AG04449 (cell line): Measurements from ENCODE around the gene TSEN2.

Experiments used
- CTCF ChIA-PET: fragments of 350-600 bp; formaldehyde crosslinking; extraction: SDS; loops from one replicate; lab custom pipeline; 2021; ENCODE audit warnings: antibody characterized with exemption; lab: Yijun Ruan, JAX
- POLR2A ChIA-PET: fragments of 400-600, 350-600 bp; formaldehyde crosslinking; extraction: SDS; loops from one replicate; lab custom pipeline; 2020; ENCODE audit warnings: antibody characterized with exemption, inconsistent platforms; lab: Yijun Ruan, JAX
- DNase-seq: peaks from one replicate; pipeline ENCODE4 v3.0.0-alpha.2; 2010; ENCODE audit warnings: low read depth, low spot score
- H3K4me3 ChIP-seq: 2 replicates; pipeline ENCODE4 v1.5.1; 2011; ENCODE audit warnings: low read depth, mild to moderate bottlenecking, control low read depth, low read length
- CTCF ChIP-seq: IDR thresholded peaks from one replicate; pipeline ENCODE4 v1.5.1; 2011; ENCODE audit warnings: mild to moderate bottlenecking, moderate library complexity, low read length, control low read depth, inconsistent platforms; ENCODE audit not compliant: insufficient read depth; ENCODE audit errors: missing control alignments

The TSEN2 gene

GRCh38 chr3:12451960-12452359 lies 32.3 kb upstream of the TSEN2 start:
- CTCF ChIA-PET = interaction anchor here (0.9 kb wide), 1 partner anchor 317 kb away, joined by 3 read pairs; no protein-coding TSS in a partner anchor

GRCh38 chr3:12452361-12453330 lies 31.6 kb upstream of the TSEN2 start:
- no peak for TF ChIP-seq CTCF
- POLR2A ChIA-PET = no interaction called here
- no peak for DNase-seq
- CTCF ChIA-PET = interaction anchor here (0.9 to 1.3 kb wide), 2 partner anchors 19 to 318 kb away, joined by 3 read pairs; no protein-coding TSS in a partner anchor
- H3K4me3 ChIP-seq = no peak overlapping the region

More at GRCh38 chr3:12451960-12452359, 32.3 kb upstream of the TSEN2 start:
- H3K4me3 ChIP-seq = no peak overlapping the region
- no peak for TF ChIP-seq CTCF
- DNase-seq = no peak
- POLR2A ChIA-PET = no interaction called here

GRCh38 chr3:12454076-12454815 lies 30.0 kb upstream of the TSEN2 start:
- DNase-seq = no peak
- H3K4me3 ChIP-seq = no peak overlapping the region
- CTCF ChIA-PET = interaction anchor here (1.3 to 1.4 kb wide), 2 partner anchors 22 to 26 kb away, joined by 4 to 6 read pairs; no protein-coding TSS in a partner anchor
- POLR2A ChIA-PET = no interaction called here
- no peak for TF ChIP-seq CTCF

GRCh38 chr3:12454816-12455121 lies 29.5 kb upstream of the TSEN2 start:
- POLR2A ChIA-PET = no interaction called here
- CTCF ChIA-PET = interaction anchor here (1.3 to 1.4 kb wide), 2 partner anchors 22 to 25 kb away, joined by 4 to 6 read pairs; no protein-coding TSS in a partner anchor

GRCh38 chr3:12455740-12456139 lies 28.5 kb upstream of the TSEN2 start:
- POLR2A ChIA-PET = no interaction called here
- no peak for TF ChIP-seq CTCF
- CTCF ChIA-PET = interaction anchor here (1.3 kb wide), 1 partner anchor 21 kb away, joined by 4 read pairs; no protein-coding TSS in a partner anchor
- no peak overlapping the region for H3K4me3 ChIP-seq
- no peak for DNase-seq

More at GRCh38 chr3:12454816-12455121, 29.5 kb upstream of the TSEN2 start:
- no peak for TF ChIP-seq CTCF
- no peak for DNase-seq
- no peak overlapping the region for H3K4me3 ChIP-seq
